Measurements from ENCODE around the gene ST6GALNAC5.

ST6GALNAC5 gene

GRCh38 chr1:77015748-77016341 is 148.6 kb downstream of the ST6GALNAC5 start:
- no peak for DNase-seq

DNA sequence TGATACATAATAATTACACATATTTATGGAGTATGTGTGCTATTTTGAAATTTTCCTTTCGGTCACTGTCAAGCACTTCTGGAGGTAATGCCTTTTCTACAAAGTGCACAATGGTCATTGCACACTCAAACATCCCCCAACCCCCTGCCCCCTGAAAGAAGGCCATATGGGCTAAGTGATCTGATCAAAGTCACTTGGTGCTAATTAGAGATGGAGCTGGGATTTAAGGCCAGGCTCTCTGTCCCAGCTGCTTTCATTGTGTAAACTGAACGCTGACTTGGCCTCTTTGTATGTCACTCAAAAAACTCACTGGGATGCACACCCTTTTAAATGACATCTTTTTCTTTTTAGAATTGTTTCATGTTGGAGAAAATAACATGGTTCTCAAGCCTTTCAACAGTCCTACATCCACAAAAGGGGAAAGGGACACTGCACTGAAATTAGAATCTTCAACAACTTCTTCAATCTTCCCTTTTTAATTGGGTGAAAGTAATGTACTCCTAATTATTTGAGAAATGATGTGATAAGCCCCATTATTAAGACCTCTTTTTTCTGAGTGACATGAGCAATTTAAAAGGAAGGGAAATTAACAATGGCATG is 149.2 kb downstream of the ST6GALNAC5 start:
- DNase-seq = no peak

DNA sequence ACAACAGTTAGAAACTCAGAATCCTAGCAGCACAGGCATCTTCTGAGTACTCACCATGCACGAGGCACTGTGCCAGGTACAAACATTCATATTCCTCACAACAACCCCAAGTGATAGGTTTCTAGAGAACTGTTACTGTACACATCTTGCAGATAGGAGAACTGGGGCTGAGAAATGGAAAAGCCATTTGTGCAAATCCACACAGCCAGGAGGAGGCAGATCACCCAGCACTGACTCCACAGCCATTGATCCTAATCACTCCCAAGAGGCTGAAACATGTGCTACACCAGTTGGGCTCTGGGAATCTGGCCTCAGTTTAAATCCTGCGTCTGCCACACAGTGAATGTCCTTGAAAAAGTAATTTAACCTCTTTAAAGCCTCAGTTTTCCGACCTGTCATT is 151.0 kb downstream of the ST6GALNAC5 start:
- DNase-seq = no peak

- DNase-seq = no peak
Measured at GRCh38 chr1:77018761-77019160, 151.5 kb downstream of the ST6GALNAC5 start.

DNA sequence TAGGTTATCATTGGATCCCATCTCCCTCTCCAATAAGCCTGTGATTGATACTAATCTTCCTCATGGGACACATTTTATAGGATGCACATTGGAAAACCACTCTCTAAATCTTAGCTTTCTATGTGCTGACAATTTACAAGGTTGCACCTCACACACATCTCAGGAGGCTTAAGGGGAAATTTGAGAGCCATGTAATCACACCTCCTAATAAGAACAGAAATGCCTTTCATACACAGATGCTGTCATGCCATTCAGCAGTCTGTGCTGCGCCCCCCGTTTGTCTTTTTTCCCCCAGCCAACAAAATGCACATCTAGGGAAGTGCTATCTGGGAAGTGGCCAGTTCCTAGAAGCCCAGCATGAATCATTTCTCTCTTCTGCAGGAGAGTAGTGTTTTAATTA is 154.5 kb downstream of the ST6GALNAC5 start:
- DNase-seq = no peak

- no peak for DNase-seq
Measured at GRCh38 chr1:77024500-77024899, 157.2 kb downstream of the ST6GALNAC5 start.

DNA sequence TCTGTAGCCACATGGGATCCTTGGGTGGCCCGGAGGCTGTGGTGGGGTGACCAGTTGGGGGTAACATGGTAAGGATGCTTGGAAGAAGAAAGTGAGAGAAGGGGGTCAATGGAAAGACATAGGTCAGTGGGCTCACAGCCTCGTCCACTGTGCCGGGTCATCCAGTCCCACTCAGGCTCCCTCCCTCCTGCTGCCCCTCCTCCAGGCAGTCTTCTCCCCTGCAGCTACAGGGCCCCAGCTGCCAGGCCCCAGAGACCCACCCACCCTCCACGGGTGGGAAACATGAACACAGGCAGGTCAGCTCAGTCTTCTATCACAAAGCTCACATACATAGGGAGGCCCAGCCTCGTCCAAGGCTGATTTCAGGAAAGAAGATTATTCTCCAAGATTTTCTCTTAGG is 158.3 kb downstream of the ST6GALNAC5 start:
- DNase-seq = no peak

DNA sequence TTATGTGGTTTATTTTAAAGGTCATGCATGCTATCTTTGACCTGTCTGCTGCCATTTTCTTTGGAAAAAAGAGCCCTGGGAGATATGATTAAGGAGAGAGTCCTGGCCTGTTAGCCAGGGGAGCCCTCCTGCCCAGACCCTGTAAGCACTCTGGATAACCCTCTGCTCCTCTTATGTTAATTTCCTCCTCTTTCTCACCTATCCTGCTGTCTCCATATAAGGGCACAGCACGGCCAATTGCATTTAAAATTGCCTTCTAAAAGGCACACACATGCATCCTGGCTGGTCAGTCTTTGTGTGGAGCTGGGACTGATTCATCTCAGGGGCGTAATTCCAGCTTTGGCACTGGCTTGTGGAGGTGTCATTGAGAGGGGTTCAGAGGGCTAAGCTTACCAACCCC is 158.9 kb downstream of the ST6GALNAC5 start:
- DNase-seq = no peak

DNA sequence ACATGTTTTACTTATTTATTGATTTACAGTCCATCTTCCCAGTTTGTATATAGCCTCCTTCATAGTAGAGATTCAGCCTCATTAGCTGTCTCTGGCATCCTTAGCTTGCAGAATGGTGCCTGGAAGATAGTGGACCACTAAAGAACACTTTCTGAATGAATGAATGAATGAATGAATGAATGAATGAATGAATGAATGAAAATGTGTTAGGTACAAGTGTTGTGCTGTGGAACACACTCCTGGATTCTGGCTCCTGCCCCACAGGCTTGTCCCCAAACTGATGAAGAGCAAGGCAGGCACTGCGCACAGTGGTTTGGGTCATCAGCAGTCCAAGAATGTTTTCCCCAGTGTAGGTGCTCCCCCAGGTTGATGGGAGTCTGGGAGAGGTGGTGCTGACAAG is 159.4 kb downstream of the ST6GALNAC5 start:
- DNase-seq = no peak

- DNase-seq = no peak
Measured at GRCh38 chr1:77027847-77028246, 160.6 kb downstream of the ST6GALNAC5 start.

GRCh38 chr1:77030401-77031105 is 163.3 kb downstream of the ST6GALNAC5 start:
- no peak for DNase-seq

DNA sequence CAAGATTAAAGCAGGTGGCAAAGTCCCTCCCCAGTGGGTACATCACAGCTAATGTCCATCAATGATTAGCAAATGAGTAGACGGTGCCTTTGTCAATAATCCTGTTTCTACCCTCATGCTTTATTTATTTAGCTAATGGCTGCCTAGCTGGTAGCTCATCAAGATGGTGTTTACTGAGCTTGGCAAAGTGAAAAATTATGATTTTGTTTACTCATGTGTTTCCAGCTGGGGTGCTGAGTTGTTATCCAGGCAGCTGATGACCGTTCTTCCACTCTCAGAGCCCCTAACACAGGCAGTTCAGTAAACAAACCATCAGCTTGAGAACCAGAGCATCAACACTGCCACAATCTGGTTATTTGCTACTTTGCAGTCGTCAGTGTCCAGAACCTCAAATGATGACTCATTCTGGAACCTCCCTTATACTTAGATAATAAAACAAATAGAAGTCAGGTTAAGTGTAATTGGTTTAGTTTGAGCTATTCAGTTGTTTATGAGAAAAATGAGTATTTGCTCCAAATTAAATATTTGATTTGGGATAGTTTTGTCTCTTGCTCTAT is 163.9 kb downstream of the ST6GALNAC5 start:
- DNase-seq = no peak

DNA sequence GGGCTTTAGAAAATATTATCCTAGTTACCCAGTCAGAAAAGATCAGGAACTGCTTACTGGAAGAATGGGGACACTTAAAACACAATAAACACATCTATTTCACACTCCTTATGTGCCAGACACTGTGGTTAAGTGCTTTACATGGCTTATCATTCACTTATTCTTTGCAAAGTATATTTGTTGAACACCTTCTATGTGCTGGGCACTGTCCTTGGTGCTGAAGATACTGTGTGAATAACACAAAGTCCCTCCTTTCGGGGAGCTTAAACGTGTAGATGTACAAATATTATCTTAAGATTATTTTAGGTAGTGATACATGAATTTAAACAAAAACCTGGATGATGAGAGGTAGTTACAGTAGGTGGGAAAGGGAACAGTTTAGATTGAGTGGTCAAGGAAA is 169.3 kb downstream of the ST6GALNAC5 start:
- DNase-seq = no peak

- DNase-seq = no peak
Measured at GRCh38 chr1:77037038-77037437, 169.8 kb downstream of the ST6GALNAC5 start.

GRCh38 chr1:77038000-77038399 is 170.7 kb downstream of the ST6GALNAC5 start:
- DNase-seq = no peak

- DNase-seq = no peak
Measured at GRCh38 chr1:77039111-77039510, 171.8 kb downstream of the ST6GALNAC5 start.

- DNase-seq = no peak
Measured at GRCh38 chr1:77039739-77040138, 172.5 kb downstream of the ST6GALNAC5 start.

DNA sequence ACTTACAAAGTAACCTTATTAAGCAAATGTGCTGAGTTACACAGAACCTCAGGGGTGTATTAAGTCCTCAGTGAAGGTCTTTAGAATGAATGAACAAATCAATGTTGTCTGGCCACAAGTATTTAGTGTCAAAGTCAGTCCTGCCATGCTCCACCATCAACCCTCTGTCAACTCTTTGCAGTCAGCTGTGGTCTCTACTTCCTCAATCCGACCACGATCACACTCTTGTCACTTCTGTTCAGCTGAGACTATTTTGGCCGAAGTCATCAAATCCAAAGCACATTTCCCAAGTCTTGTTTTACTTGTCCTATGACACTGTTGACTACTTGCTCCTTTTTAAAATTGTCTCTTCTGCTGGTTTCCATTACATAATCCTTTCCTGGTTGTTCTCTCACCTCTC is 173.5 kb downstream of the ST6GALNAC5 start:
- DNase-seq = no peak

DNA sequence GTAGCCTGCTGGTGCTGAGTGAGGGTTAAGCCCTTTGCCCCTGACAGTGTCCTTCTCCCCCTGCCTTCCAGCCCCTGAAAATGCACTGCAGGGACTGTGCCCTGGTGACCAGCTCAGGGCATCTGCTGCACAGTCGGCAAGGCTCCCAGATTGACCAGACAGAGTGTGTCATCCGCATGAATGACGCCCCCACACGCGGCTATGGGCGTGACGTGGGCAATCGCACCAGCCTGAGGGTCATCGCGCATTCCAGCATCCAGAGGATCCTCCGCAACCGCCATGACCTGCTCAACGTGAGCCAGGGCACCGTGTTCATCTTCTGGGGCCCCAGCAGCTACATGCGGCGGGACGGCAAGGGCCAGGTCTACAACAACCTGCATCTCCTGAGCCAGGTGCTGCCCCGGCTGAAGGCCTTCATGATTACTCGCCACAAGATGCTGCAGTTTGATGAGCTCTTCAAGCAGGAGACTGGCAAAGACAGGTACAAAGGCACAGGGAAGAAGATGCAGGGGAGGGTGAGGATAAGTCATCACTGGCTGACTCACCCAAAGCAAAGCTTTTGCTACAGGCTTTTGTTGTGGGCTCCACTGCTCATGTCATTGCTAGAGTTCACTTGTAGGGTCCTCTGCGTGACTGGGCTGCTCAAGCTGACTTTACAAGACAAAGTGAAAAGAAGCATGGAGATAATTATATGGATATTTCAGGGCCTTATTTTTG is 177.0 kb downstream of the ST6GALNAC5 start:
- no peak for DNase-seq

- DNase-seq = no peak
Measured at GRCh38 chr1:77047575-77047974, 180.3 kb downstream of the ST6GALNAC5 start.

GRCh38 chr1:77047978-77048614 is 180.8 kb downstream of the ST6GALNAC5 start:
- DNase-seq = no peak

DNA sequence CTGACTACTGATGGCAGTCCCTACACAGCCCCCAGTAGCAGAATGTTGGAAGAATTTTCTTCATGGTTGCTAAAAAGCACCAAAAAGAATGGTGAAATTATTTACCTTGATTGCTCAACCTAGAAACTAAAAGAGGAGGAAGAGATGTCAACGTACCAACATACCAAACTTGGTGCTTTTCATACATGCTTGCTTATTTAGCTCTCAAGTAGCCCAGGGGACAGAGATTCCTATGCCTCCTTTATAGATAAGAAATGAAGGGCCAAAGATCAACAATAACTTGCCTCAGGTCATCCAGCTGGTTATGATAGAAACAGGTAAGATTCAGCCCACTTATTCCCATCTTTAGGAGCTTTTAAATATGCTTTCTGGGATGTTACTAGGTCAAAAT is 181.3 kb downstream of the ST6GALNAC5 start:
- DNase-seq = no peak

DNA sequence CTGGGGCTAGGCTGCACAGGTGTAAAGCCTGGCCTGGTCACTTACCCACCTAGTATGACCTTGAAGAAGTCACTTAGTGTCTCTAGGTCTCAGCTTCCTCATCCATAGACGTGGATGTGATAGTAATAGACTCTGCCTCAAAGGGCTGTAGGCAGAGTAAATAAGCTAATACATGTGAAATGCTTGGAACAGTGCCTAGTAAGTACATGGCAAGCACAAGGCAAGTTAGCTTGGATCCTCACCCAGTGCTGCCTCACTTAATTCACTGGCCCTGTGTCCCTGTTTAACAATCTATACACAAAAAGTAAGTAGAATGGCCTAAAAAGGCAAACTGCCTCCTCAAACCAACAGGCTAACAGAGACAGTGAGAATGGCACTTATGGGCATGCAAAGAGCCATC is 184.1 kb downstream of the ST6GALNAC5 start:
- DNase-seq = no peak
